HepG2 (cell line): ENCODE measurements around the gene UBE2N. TPM values are rescaled to one million over a fixed set of nuclear protein-coding genes. Genes with fewer than 3 reads are reported as not detected.

Source experiments
- ARID4A ChIP-seq: sonication (generic); formaldehyde crosslinking; IDR thresholded peaks from 2 replicates; pipeline ENCODE4 v1.5.0; 2020; ENCODE audit warnings: mild to moderate bottlenecking, missing genetic modification reagents, borderline replicate concordance
- BRD4 ChIP-seq: sonication (generic); formaldehyde crosslinking; IDR thresholded peaks from 2 replicates; pipeline ENCODE4 v1.4.0; 2020; ENCODE audit warnings: missing genetic modification reagents
- EP300 ChIP-seq, 3 experiments: sonication (generic) in 1 of 3; formaldehyde crosslinking in 1 of 3; IDR thresholded peaks; 2 replicates each; pipeline versions ENCODE4 v1.5.1 to v1.6.1; 2011 to 2020; ENCODE audit warnings: low read depth in 2 of 3, low read length in 2 of 3, borderline replicate concordance in 1 of 3, improper control_type of control experiment in 1 of 3, mild to moderate bottlenecking in 1 of 3, missing genetic modification reagents in 1 of 3, moderate library complexity in 1 of 3
- KDM3A ChIP-seq: IDR thresholded peaks from 2 replicates; pipeline ENCODE4 v1.6.1; 2018; ENCODE audit warnings: low read depth, missing compliant biosample characterization
- PAWR ChIP-seq: sonication (generic); formaldehyde crosslinking; IDR thresholded peaks from 2 replicates; pipeline ENCODE4 v1.4.0; 2020; ENCODE audit warnings: missing genetic modification reagents, mild to moderate bottlenecking, borderline replicate concordance
- U2AF1 ChIP-seq: fragments of 200-400 bp; formaldehyde crosslinking; optimal IDR thresholded peaks from 2 replicates; pipeline ENCODE3; 2017; ENCODE audit warnings: mild to moderate bottlenecking, low read depth, low read length
- ZFP90 ChIP-seq: sonication (generic); formaldehyde crosslinking; IDR thresholded peaks from 2 replicates; pipeline ENCODE4 v1.8.0; 2022; ENCODE audit warnings: missing genetic modification reagents, mild to moderate bottlenecking, inconsistent platforms, borderline replicate concordance
- ZNF276 ChIP-seq: sonication (generic); formaldehyde crosslinking; IDR thresholded peaks from 2 replicates; pipeline ENCODE4 v1.4.0; 2020; ENCODE audit warnings: mild to moderate bottlenecking, low read depth, missing genetic modification reagents
- ZNF564 ChIP-seq: sonication (generic); formaldehyde crosslinking; IDR thresholded peaks from 2 replicates; pipeline ENCODE4 v1.8.1; 2023; ENCODE audit warnings: mild to moderate bottlenecking, missing genetic modification reagents
- ZNF609 ChIP-seq: sonication (generic); formaldehyde crosslinking; IDR thresholded peaks from 2 replicates; pipeline ENCODE4 v1.4.0; 2020; ENCODE audit warnings: mild to moderate bottlenecking, missing genetic modification reagents, borderline replicate concordance
- polyA plus RNA-seq, 8 experiments: library from polyadenylated mRNA; depleted of rRNA in 3 of 8; stranded (reverse) in 7 of 8; unstranded in 1 of 8; fragments of >200 nt; fragmentation: Illumina TruSeq in 4 of 8; extraction: Trizol in 4 of 8; gene quantifications; 2 replicates each; pipeline versions ENCODE4 v1.2.1 to v1.2.3, GENCODE V29; 2011 to 2016; ENCODE audit warnings: low read depth in 4 of 8, missing spikeins in 1 of 8, mixed read lengths in 1 of 8; ENCODE audit not compliant: insufficient read depth in 1 of 8
- total RNA-seq, 5 experiments: library from RNA; depleted of rRNA; stranded (reverse); fragments of >200 nt; fragmentation: Illumina TruSeq; extraction: Trizol; gene quantifications; 2 replicates each; pipeline ENCODE4 v1.2.3, GENCODE V29; 2016; ENCODE audit warnings: low read depth in 1 of 5
- TF ChIP-seq, protein P1 (sequence below): sonication (generic); formaldehyde crosslinking; IDR thresholded peaks from 2 replicates; pipeline ENCODE4 v1.5.0; 2020; ENCODE audit warnings: mild to moderate bottlenecking, missing genetic modification reagents, borderline replicate concordance
- TF ChIP-seq, protein P2 (sequence below): sonication (generic); formaldehyde crosslinking; IDR thresholded peaks from 2 replicates; pipeline ENCODE4 v1.4.0; 2020; ENCODE audit warnings: mild to moderate bottlenecking, missing genetic modification reagents

The UBE2N gene
- total and polyA plus RNA-seq, 2 of the 13 experiments (the other 11 are each of a cell fraction or from before 2014, with no cell fraction given): 188 to 197 TPM

- TF ChIP-seq ARID4A (peak; percentile 91), ZFP90 (CRISPR knock-in tag) (peak; percentile 73; the same call in 1 of the 2 replicates), EP300 (IDR thresholded peaks at IDR 0.05; ENCODE audit: low read depth in 2 of 2, low read length in 2 of 2) (peak in 1 of 2 experiments; percentile 18; a peak in 2 of 4 replicates), EP300 (CRISPR knock-in tag; IDR thresholded peaks at IDR 0.05; ENCODE audit: borderline replicate concordance) (peak; percentile 29; the same call in 1 of the 2 replicates), PAWR (CRISPR knock-in tag) (peak; percentile 33; the same call in 1 of the 2 replicates), ZNF564 (CRISPR knock-in tag) (0 out of 2 replicates have a peak, but pooled peaks have one; percentile 58), BRD4 (CRISPR knock-in tag) (peak; percentile 94), U2AF1 (no peak), ZNF276 (CRISPR knock-in tag) (no peak), ZNF609 (CRISPR knock-in tag) (peak; percentile 54; the same call in 1 of the 2 replicates), KDM3A (peak; percentile 66)
- TF ChIP-seq, protein P1, sequence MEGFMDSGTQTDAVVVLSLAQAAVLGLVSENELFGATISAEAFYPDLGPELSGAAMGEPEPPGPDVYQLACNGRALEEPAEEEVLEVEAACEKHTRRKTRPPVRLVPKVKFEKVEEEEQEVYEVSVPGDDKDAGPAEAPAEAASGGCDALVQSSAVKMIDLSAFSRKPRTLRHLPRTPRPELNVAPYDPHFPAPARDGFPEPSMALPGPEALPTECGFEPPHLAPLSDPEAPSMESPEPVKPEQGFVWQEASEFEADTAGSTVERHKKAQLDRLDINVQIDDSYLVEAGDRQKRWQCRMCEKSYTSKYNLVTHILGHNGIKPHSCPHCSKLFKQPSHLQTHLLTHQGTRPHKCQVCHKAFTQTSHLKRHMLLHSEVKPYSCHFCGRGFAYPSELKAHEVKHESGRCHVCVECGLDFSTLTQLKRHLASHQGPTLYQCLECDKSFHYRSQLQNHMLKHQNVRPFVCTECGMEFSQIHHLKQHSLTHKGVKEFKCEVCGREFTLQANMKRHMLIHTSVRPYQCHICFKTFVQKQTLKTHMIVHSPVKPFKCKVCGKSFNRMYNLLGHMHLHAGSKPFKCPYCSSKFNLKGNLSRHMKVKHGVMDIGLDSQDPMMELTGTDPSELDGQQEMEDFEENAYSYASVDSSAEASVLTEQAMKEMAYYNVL (CRISPR knock-in tag): peak; percentile 95; the same call in 1 of the 2 replicates
- TF ChIP-seq, protein P2, sequence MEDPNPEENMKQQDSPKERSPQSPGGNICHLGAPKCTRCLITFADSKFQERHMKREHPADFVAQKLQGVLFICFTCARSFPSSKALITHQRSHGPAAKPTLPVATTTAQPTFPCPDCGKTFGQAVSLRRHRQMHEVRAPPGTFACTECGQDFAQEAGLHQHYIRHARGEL (CRISPR knock-in tag): no peak
Measured at GRCh38 chr12:93441617-93442410, at the start of gene UBE2N (continued).
